CD8-positive, alpha-beta memory T cell (primary cell): ENCODE measurements around the gene SGCD. TPM values are rescaled to one million over a fixed set of nuclear protein-coding genes. Genes with fewer than 3 reads are reported as not detected.

Experiments
- CTCF ChIA-PET: fragments of 350-600 bp; sonication (Branson Sonifier 250); formaldehyde crosslinking; loops from one replicate; lab custom pipeline; 2021; ENCODE audit warnings: antibody characterized with exemption; lab: Charles Lee
- POLR2A ChIA-PET: fragments of 350-600 bp; sonication (Branson Sonifier 250); formaldehyde crosslinking; loops from one replicate; lab custom pipeline; 2021; ENCODE audit warnings: antibody characterized with exemption; lab: Charles Lee
- DNase-seq, 5 donors: peaks; one replicate each; pipeline versions ENCODE4 v3.0.0 to v3.0.0-alpha.2; 2020 to 2022; ENCODE audit warnings: mixed read lengths in 1 of 5
- H3K27ac ChIP-seq: one replicate; pipeline ENCODE4 v1.7.0; 2013; ENCODE audit warnings: low read depth, mild to moderate bottlenecking, low read length, moderate library complexity
- H3K27me3 ChIP-seq: 2 replicates; pipeline ENCODE4 v1.7.0; 2013; ENCODE audit warnings: low read length, mild to moderate bottlenecking; ENCODE audit not compliant: insufficient read depth, poor library complexity, severe bottlenecking
- H3K36me3 ChIP-seq: 2 replicates; pipeline ENCODE4 v1.7.0; 2013; ENCODE audit warnings: mild to moderate bottlenecking, low read length, moderate library complexity; ENCODE audit not compliant: insufficient read depth
- H3K4me1 ChIP-seq: 2 replicates; pipeline ENCODE4 v1.7.0; 2013; ENCODE audit warnings: mild to moderate bottlenecking, low read length, moderate library complexity; ENCODE audit not compliant: insufficient read depth
- H3K4me3 ChIP-seq: 2 replicates; pipeline ENCODE4 v1.7.0; 2013; ENCODE audit warnings: mild to moderate bottlenecking, low read length
- H3K9me3 ChIP-seq: 2 replicates; pipeline ENCODE4 v1.7.0; 2013; ENCODE audit warnings: mild to moderate bottlenecking, low read length
- H3K27ac Mint-ChIP-seq, 8 donors: one replicate each; pipeline ENCODE4 v1.8.0; 2020 to 2021; ENCODE audit warnings: mixed read lengths in 8 of 8, mild to moderate bottlenecking in 6 of 8, inconsistent platforms in 3 of 8, moderate library complexity in 3 of 8
- H3K27me3 Mint-ChIP-seq, 2 donors: one replicate each; pipeline ENCODE4 v1.8.0; 2020 to 2021; ENCODE audit warnings: mixed read lengths in 2 of 2, mild to moderate bottlenecking in 1 of 2, moderate library complexity in 1 of 2
- H3K36me3 Mint-ChIP-seq, 3 donors: one replicate each; pipeline ENCODE4 v1.8.0; 2020 to 2021; ENCODE audit warnings: mixed read lengths in 3 of 3, inconsistent platforms in 1 of 3, mild to moderate bottlenecking in 1 of 3
- H3K4me1 Mint-ChIP-seq, 3 donors: one replicate each; pipeline ENCODE4 v1.8.0; 2020 to 2021; ENCODE audit warnings: mixed read lengths in 3 of 3, inconsistent platforms in 1 of 3, mild to moderate bottlenecking in 1 of 3
- H3K4me3 Mint-ChIP-seq, 7 donors: one replicate each; pipeline ENCODE4 v1.8.0; 2020 to 2021; ENCODE audit warnings: mixed read lengths in 7 of 7, mild to moderate bottlenecking in 6 of 7, moderate library complexity in 4 of 7, inconsistent platforms in 2 of 7
- H3K9me3 Mint-ChIP-seq, 5 donors: one replicate each; pipeline ENCODE4 v1.8.0; 2020 to 2022; ENCODE audit warnings: mixed read lengths in 5 of 5, mild to moderate bottlenecking in 3 of 5, moderate library complexity in 2 of 5, inconsistent platforms in 1 of 5
- polyA plus RNA-seq: library from polyadenylated mRNA; unstranded; fragments of 300-500 nt; fragmentation: Illumina TruSeq; gene quantifications from one replicate; pipeline ENCODE4 v1.2.3, GENCODE V29; 2021
- total RNA-seq, 2 experiments: library from RNA; stranded (reverse); gene quantifications; one replicate each; pipeline ENCODE4 v1.2.3, GENCODE V29; 2021

The SGCD gene
- total and polyA plus RNA-seq, 3 experiments from 2014 or later = 0.11 to 0.14 (median 0.11) TPM

GRCh38 chr5:156675395-156675794 lies 348.4 kb downstream of the SGCD start:
- no peak overlapping the region for H3K4me3 Mint-ChIP-seq
- H3K27me3 Mint-ChIP-seq = peaks cover 5 to 8% of the 10 kb centered on the region in 2 donors
- ChIA-PET POLR2A (no interaction called here), CTCF (no interaction called here)
- H3K36me3 Mint-ChIP-seq = no peaks in the 10 kb centered on the region
- no peak overlapping the region for H3K27ac Mint-ChIP-seq
- Histone ChIP-seq H3K27ac (no peak overlapping the region), H3K4me3 (no peak overlapping the region), H3K36me3 (no peaks in the 10 kb centered on the region), H3K9me3 (no peaks in the 10 kb centered on the region), H3K4me1 (no peaks in the 10 kb centered on the region), H3K27me3 (no peaks in the 10 kb centered on the region)
- H3K4me1 Mint-ChIP-seq = no peaks in the 10 kb centered on the region
- no peak for DNase-seq
- H3K9me3 Mint-ChIP-seq = no peaks in the 10 kb centered on the region

- H3K4me3 Mint-ChIP-seq = no peak overlapping the region
- H3K27ac ChIP-seq = no peak overlapping the region
- H3K9me3 Mint-ChIP-seq = no peaks in the 10 kb centered on the region
- no peaks in the 10 kb centered on the region for H3K36me3 ChIP-seq
- H3K27me3 ChIP-seq = no peaks in the 10 kb centered on the region
- H3K4me1 Mint-ChIP-seq = no peaks in the 10 kb centered on the region
- H3K9me3 ChIP-seq = no peaks in the 10 kb centered on the region
- H3K36me3 Mint-ChIP-seq = no peaks in the 10 kb centered on the region
- POLR2A ChIA-PET = no interaction called here
- no peak for DNase-seq
- H3K27me3 Mint-ChIP-seq = peaks cover 4 to 11% of the 10 kb centered on the region in 2 donors
- no peak overlapping the region for H3K4me3 ChIP-seq
- H3K4me1 ChIP-seq = no peaks in the 10 kb centered on the region
- CTCF ChIA-PET = no interaction called here
- H3K27ac Mint-ChIP-seq = no peak overlapping the region
Measured at GRCh38 chr5:156677963-156678362, 351.0 kb downstream of the SGCD start.

- no peak overlapping the region for H3K27ac Mint-ChIP-seq
- ChIA-PET POLR2A (no interaction called here), CTCF (no interaction called here)
- no peak overlapping the region for H3K4me3 Mint-ChIP-seq
- Histone ChIP-seq H3K36me3 (no peaks in the 10 kb centered on the region), H3K27me3 (no peaks in the 10 kb centered on the region), H3K4me3 (no peak overlapping the region), H3K27ac (no peak overlapping the region), H3K9me3 (no peaks in the 10 kb centered on the region), H3K4me1 (no peaks in the 10 kb centered on the region)
- no peaks in the 10 kb centered on the region for H3K36me3 Mint-ChIP-seq
- peaks cover 3 to 16% of the 10 kb centered on the region in 2 donors for H3K27me3 Mint-ChIP-seq
- DNase-seq = no peak
- no peaks in the 10 kb centered on the region for H3K4me1 Mint-ChIP-seq
- no peaks in the 10 kb centered on the region for H3K9me3 Mint-ChIP-seq
Measured at GRCh38 chr5:156678484-156678883, 351.5 kb downstream of the SGCD start.

- Histone ChIP-seq H3K36me3 (no peaks in the 10 kb centered on the region), H3K9me3 (no peaks in the 10 kb centered on the region), H3K4me3 (no peak overlapping the region), H3K27ac (no peak overlapping the region), H3K4me1 (no peaks in the 10 kb centered on the region), H3K27me3 (no peaks in the 10 kb centered on the region)
- no peaks in the 10 kb centered on the region for H3K36me3 Mint-ChIP-seq
- peaks cover 10 to 31% of the 10 kb centered on the region in 2 donors for H3K27me3 Mint-ChIP-seq
- no peak for DNase-seq
- POLR2A ChIA-PET = no interaction called here
- H3K27ac Mint-ChIP-seq = no peak overlapping the region
- H3K4me3 Mint-ChIP-seq = no peak overlapping the region
- no peaks in the 10 kb centered on the region for H3K4me1 Mint-ChIP-seq
- no peaks in the 10 kb centered on the region for H3K9me3 Mint-ChIP-seq
- CTCF ChIA-PET = no interaction called here
Measured at GRCh38 chr5:156680831-156681230, 353.9 kb downstream of the SGCD start.

DNA sequence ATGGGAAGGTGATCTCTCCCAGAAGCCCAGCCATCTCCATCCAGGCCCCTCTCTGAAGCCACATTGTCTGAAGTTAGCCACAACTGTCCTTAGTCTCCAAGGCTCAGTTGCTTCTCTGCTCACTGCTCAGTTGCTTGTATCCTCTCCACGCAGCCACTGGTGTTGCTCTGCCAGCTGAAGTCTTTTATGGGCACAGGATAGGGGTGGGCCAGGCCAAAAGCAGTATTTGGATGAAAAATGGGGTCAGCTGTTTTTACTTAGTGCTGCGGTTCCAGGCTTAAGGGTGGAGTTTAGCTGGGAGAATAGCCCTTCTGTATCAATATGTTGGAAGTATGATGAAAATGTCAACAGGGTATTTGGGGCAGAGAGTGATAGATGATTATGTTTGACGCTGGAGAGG lies 354.3 kb downstream of the SGCD start:
- no peaks in the 10 kb centered on the region for H3K9me3 Mint-ChIP-seq
- DNase-seq = no peak
- H3K27me3 Mint-ChIP-seq = peaks cover 10 to 33% of the 10 kb centered on the region in 2 donors
- Histone ChIP-seq H3K36me3 (no peaks in the 10 kb centered on the region), H3K27me3 (no peaks in the 10 kb centered on the region), H3K9me3 (no peaks in the 10 kb centered on the region), H3K4me3 (no peak overlapping the region), H3K4me1 (no peaks in the 10 kb centered on the region), H3K27ac (no peak overlapping the region)
- ChIA-PET POLR2A (no interaction called here), CTCF (no interaction called here)
- H3K27ac Mint-ChIP-seq = no peak overlapping the region
- no peak overlapping the region for H3K4me3 Mint-ChIP-seq
- H3K36me3 Mint-ChIP-seq = no peaks in the 10 kb centered on the region
- H3K4me1 Mint-ChIP-seq = no peaks in the 10 kb centered on the region

DNA sequence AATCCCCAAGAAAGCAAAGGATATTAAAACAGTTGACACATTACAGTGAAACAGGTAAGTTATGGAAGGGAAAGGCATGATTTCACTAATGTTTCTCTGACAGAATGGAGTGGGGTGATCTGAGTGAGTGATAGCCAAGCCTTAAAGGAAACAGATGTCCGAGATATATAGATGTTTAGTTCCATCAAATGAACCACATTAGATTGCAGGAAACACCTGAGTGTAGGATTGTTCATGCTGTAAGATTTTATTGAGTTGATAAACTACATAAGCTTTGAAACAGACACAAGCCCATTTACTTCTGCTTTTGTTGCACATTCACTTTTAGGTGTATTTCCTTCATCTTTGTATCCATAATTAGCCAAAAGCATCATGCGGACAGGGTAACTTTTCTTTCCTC lies 356.0 kb downstream of the SGCD start:
- no peak overlapping the region for H3K4me3 Mint-ChIP-seq

DNA sequence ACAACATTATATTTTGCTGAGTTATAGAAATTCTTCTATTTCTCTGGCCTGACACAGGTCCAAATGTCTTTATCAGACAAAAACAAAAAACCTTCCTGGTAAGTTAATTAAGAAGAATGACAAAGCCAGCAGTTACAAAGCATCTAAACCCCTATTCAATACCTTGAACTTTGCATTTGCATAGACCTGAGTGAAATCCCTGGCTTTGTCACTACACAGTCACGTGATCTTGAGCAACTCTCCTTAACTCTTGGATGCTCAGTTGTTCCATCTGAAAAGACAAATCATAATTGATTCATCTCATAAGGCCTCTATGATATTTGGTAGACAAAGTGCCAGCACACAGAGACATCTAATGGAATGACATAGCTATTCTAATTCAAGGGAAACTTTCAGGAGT lies 356.5 kb downstream of the SGCD start:
- H3K4me3 Mint-ChIP-seq = no peak overlapping the region
- no peaks in the 10 kb centered on the region for H3K9me3 Mint-ChIP-seq
- peaks cover 7 to 52% of the 10 kb centered on the region in 2 donors for H3K27me3 Mint-ChIP-seq
- H3K4me1 ChIP-seq = no peaks in the 10 kb centered on the region
- H3K36me3 Mint-ChIP-seq = no peaks in the 10 kb centered on the region
- no peaks in the 10 kb centered on the region for H3K4me1 Mint-ChIP-seq
- H3K36me3 ChIP-seq = no peaks in the 10 kb centered on the region
- POLR2A ChIA-PET = no interaction called here
- H3K4me3 ChIP-seq = no peak overlapping the region
- H3K27ac Mint-ChIP-seq = no peak overlapping the region
- CTCF ChIA-PET = no interaction called here
- no peaks in the 10 kb centered on the region for H3K27me3 ChIP-seq
- no peaks in the 10 kb centered on the region for H3K9me3 ChIP-seq
- H3K27ac ChIP-seq = no peak overlapping the region
- DNase-seq = no peak

More for the DNA sequence above, 356.0 kb downstream of the SGCD start:
- Histone ChIP-seq H3K9me3 (no peaks in the 10 kb centered on the region), H3K36me3 (no peaks in the 10 kb centered on the region), H3K27ac (no peak overlapping the region), H3K27me3 (no peaks in the 10 kb centered on the region), H3K4me3 (no peak overlapping the region), H3K4me1 (no peaks in the 10 kb centered on the region)
- no peak for DNase-seq
- ChIA-PET POLR2A (no interaction called here), CTCF (no interaction called here)
- Mint-ChIP-seq H3K4me1 (no peaks in the 10 kb centered on the region), H3K9me3 (no peaks in the 10 kb centered on the region), H3K27ac (no peak overlapping the region), H3K27me3 (peaks cover 10 to 50% of the 10 kb centered on the region in 2 donors), H3K36me3 (no peaks in the 10 kb centered on the region)

DNA sequence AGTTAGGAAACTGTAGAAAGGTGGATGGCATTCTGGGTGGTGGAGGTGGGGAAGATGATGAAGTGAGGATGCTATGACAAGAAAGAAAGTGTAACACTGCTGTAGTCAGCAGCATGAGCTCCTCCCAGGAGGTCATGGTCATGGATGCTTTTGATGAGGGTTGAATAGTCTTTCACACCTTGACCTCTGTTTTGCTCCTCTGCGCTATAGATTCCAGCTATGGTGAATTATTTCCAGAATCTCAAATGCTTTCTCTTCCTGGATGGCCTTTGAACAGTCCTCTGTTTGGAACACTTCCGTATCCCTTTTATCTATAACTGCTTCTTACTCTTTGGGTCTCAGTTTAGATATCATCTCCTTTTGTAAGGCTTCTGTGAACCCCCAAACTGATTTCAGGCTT lies 357.3 kb downstream of the SGCD start:
- ChIA-PET CTCF (no interaction called here), POLR2A (no interaction called here)
- H3K36me3 Mint-ChIP-seq = no peaks in the 10 kb centered on the region
- H3K4me3 ChIP-seq = no peak overlapping the region
- H3K4me1 ChIP-seq = no peaks in the 10 kb centered on the region
- no peaks in the 10 kb centered on the region for H3K9me3 Mint-ChIP-seq
- no peak overlapping the region for H3K27ac Mint-ChIP-seq
- no peaks in the 10 kb centered on the region for H3K4me1 Mint-ChIP-seq
- no peaks in the 10 kb centered on the region for H3K27me3 ChIP-seq
- H3K27ac ChIP-seq = no peak overlapping the region
- H3K4me3 Mint-ChIP-seq = no peak overlapping the region
- H3K9me3 ChIP-seq = no peaks in the 10 kb centered on the region
- H3K36me3 ChIP-seq = no peaks in the 10 kb centered on the region
- peaks cover 8 to 59% of the 10 kb centered on the region in 2 donors for H3K27me3 Mint-ChIP-seq
- no peak for DNase-seq

DNA sequence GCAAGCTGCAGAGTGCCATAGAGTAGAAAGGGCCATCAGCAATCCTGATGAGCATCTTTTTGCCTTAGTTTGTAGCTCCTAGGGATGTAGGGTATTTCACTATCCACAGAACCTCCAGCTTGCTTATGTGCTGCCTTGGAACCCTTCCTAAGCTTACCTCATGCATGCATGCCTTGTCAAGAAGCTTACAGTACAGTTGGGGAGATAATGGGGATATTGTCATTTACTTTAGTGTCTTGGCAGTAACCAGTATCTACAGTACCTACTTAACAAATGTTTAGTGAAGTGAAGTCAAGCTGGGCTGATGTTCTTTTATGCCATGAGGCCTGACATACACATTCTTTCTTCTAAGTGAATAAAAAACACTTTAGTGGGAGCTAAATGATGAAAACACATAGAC lies 358.5 kb downstream of the SGCD start:
- H3K36me3 ChIP-seq = no peaks in the 10 kb centered on the region
- Mint-ChIP-seq H3K9me3 (no peaks in the 10 kb centered on the region), H3K27me3 (peaks cover 13 to 62% of the 10 kb centered on the region in 2 donors), H3K4me3 (no peak overlapping the region), H3K4me1 (no peaks in the 10 kb centered on the region), H3K36me3 (no peaks in the 10 kb centered on the region), H3K27ac (no peak overlapping the region)
- no peak for DNase-seq
- H3K27ac ChIP-seq = no peak overlapping the region
- H3K9me3 ChIP-seq = no peaks in the 10 kb centered on the region
- CTCF ChIA-PET = interaction anchor here (1.1 kb wide), 1 partner anchor 249 kb away, joined by 5 read pairs; no protein-coding TSS in a partner anchor
- H3K27me3 ChIP-seq = no peaks in the 10 kb centered on the region
- no peaks in the 10 kb centered on the region for H3K4me1 ChIP-seq
- POLR2A ChIA-PET = no interaction called here
- H3K4me3 ChIP-seq = no peak overlapping the region
